Measurements from ENCODE around the gene PPP2R3A.

DNA sequence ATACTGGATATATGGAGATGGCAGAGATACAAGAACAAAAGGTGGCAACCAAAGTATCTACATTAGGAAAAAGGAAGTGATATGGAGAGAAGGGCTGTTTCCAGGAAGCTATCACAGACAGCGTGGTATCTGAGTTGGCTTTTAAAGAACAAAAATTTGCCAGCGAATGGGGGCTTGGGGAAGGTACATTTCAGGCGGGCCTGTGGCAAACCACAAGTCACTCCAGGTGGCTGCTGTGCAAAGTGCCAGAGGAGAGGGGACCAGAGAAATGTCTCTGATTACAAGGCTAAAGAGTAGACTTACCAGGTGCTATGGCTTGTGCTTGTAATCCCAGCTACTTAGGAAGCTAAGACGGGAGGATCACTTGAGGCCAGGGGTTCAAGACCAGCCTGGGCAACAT is 139.5 kb downstream of the PPP2R3A start:
- no peak for TF ChIP-seq CTCF (IDR thresholded peaks at IDR 0.05)
- no peak for TF ChIP-seq POLR2A (IDR thresholded peaks at IDR 0.05)
- no peak for TF ChIP-seq POLR2AphosphoS5 (IDR thresholded peaks at IDR 0.05)
